ENCODE measurements around the gene UROC1.

UROC1 gene

GRCh38 chr3:126485176-126485897 is 32.2 kb downstream of the UROC1 start:
- H3K27ac ChIP-seq = no peak overlapping the region
- TF ChIP-seq ZFX (IDR thresholded peaks at IDR 0.05) = no peak
- no peak for TF ChIP-seq CTCF (conservative IDR thresholded peaks at IDR 0.05)

- H3K27ac ChIP-seq = no peak overlapping the region
- no peak for TF ChIP-seq CTCF (conservative IDR thresholded peaks at IDR 0.05)
- no peak for TF ChIP-seq ZFX (IDR thresholded peaks at IDR 0.05)
These were observed 32.9 kb downstream of the UROC1 start for GRCh38 chr3:126484662-126485061.

DNA sequence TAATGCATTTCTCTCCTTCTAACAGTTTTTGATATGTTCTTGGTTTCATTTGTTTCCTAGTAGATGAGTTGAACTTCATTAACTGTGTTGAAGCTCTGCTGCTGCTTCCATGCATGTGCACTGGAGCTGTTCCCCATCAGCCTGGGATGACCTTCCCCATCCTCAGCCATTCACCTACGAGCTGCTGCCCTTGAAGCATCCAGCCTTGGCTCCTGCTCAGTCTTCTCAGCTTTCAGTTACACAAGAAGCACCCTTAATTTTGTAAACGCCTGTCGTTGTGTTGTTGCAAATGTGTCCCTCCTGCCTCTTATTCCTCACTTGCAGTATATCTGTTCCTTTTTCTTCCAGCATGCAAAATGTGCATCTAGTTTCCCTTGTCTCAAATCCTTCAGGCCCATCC is 33.4 kb downstream of the UROC1 start:
- no peak overlapping the region for H3K27ac ChIP-seq
- no peak for TF ChIP-seq ZFX (IDR thresholded peaks at IDR 0.05)
- TF ChIP-seq CTCF (conservative IDR thresholded peaks at IDR 0.05) = no peak

DNA sequence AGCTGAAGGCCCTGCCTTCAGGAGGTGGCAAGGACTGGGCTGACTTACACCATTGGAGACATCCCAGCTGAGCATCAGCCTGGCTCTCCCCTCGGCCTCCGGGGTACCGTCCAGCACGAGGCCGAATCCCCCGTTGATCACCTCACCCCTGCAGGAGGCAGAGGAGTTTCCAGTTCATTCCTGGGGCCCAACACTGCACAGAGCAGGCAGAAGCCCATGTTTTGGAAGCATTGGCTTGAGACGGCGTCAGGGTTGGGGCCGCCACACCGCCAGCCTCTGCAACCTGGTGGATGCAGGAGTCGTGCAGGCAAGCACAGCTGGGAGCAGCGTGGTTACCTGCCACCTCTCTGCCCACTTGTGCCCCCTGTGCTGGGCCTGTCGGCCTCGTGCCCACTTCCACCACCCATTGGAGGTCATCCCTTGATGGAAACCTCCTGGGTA is 34.2 kb downstream of the UROC1 start:
- TF ChIP-seq CTCF (conservative IDR thresholded peaks at IDR 0.05) (no peak), ZFX (IDR thresholded peaks at IDR 0.05) (no peak)
- H3K27ac ChIP-seq = no peak overlapping the region

DNA sequence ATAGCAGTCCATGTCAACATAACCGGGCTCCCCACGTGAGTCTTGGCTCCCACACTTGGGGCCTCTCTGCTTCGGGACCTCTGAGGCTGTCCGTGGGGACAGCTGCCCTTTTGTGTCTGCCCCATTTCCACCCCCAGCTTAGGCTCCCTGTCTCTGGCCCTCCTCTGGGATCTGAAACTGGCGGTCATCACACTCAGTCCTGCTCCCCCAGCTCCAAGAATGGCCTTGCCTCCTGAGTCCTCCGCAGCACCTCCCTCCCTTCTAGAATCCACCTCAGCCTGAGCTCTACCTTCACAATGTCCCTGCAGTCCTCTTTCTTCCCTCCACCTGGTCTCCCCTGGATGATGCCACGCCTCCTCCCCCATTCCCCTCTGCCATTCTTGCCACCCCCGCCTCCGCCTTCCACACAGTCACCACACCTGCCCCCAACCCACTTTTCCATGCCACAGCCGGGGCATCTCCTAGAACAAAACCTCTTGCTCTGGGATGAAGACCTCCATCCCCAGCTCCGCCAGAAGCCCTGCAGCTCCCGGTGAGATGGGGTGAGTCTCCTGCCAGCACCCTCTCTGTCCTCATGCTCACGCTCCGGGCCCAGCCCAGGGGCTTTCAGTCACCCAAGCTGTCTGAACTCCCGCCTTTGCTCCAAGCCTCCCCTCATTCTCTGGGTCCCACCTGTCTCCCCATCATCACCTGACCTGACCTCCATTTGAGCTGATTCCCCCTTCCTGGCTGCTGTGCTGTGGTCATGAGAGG is 34.9 kb downstream of the UROC1 start:
- no peak overlapping the region for H3K27ac ChIP-seq
- no peak for TF ChIP-seq ZFX (IDR thresholded peaks at IDR 0.05)
- TF ChIP-seq CTCF (conservative IDR thresholded peaks at IDR 0.05) = no peak

- no peak for TF ChIP-seq CTCF (conservative IDR thresholded peaks at IDR 0.05)
- TF ChIP-seq ZFX (IDR thresholded peaks at IDR 0.05) = no peak
- no peak overlapping the region for H3K27ac ChIP-seq
These were observed 35.6 kb downstream of the UROC1 start for GRCh38 chr3:126481808-126482502.

DNA sequence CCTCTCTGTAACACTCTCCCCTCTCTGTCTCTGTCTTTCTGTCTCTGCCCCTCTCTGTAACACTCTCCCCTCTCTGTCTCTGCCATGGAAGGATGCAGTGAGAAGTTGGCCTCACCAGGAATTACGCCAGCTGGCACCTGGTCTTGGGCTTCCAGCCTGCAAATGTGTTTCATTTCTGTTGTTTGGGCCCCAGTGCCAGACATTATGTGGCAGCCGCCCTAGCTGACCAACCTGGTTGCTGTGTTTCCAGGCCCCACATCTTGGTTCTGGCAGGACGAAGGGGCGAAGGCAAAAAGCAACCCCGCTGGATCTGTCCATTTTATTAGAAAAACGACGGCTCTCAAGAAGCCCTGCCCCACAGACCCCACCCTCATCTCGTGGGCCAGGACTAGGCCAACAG is 36.7 kb downstream of the UROC1 start:
- H3K27ac ChIP-seq = no peak overlapping the region
- TF ChIP-seq ZFX (IDR thresholded peaks at IDR 0.05) (no peak), CTCF (conservative IDR thresholded peaks at IDR 0.05) (no peak)

Data from C4-2B (cell line).